ENCODE results near the gene AXIN1. TPM values are rescaled to one million over a fixed set of nuclear protein-coding genes. Genes with fewer than 3 reads are reported as not detected.
"Not testable (repeated sequence)": the region's sequence is repeated elsewhere in the genome, so short reads cannot be mapped to it uniquely, and the experiment has no call there.

Gene AXIN1
- total RNA-seq, 2 experiments from 2014 or later: 25.5 to 30.6 TPM

DNA sequence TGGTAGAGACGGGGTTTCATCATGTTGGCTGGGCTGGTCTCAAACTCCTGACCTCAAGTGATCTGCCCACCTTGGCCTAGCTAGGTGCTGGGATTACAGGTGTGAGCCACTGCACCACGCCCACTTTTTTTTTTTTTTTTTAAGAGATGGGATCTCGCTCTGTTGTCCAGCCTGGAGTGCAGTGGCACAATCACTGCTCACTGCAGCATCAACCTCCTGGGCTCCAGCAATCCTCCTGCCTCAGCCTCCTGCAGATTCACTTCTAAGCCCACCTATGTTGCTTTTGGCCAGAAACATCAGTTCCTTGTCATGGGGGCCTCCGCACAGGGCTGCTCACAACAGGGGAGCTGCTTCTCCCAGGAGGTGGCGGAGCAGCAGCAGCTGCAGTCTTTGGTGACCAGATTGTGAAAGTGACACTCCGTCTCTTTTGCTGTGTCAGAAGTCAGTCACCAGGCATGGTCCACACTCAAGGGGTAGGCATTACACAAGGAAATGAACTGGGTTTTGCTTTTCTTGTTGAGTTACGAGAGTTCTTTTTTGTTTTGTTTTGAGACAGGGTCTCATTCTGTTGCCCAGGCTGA is 40.0 kb upstream of the AXIN1 start:
- no peak overlapping the region for H3K4me3 Mint-ChIP-seq
- H3K36me3 Mint-ChIP-seq (ENCODE audit: low read depth): no peaks in the 10 kb centered on the region
- no peak overlapping the region for H3K27ac Mint-ChIP-seq
- POLR2A ChIA-PET: interaction anchor here (0.6 kb wide), 1 partner anchor 7 kb away, joined by 4 read pairs; no protein-coding TSS in a partner anchor
- peaks cover 24% of the 10 kb centered on the region for H3K4me1 Mint-ChIP-seq
- peaks cover 10% of the 10 kb centered on the region for H3K27me3 Mint-ChIP-seq
- H3K9me3 Mint-ChIP-seq: no peaks in the 10 kb centered on the region
- CTCF ChIA-PET: interaction anchor here (1.1 to 1.3 kb wide), 2 partner anchors 8 to 9 kb away, joined by 3 read pairs; partner anchors contain the start of gene DECR2
- DNase-seq: no peak

DNA sequence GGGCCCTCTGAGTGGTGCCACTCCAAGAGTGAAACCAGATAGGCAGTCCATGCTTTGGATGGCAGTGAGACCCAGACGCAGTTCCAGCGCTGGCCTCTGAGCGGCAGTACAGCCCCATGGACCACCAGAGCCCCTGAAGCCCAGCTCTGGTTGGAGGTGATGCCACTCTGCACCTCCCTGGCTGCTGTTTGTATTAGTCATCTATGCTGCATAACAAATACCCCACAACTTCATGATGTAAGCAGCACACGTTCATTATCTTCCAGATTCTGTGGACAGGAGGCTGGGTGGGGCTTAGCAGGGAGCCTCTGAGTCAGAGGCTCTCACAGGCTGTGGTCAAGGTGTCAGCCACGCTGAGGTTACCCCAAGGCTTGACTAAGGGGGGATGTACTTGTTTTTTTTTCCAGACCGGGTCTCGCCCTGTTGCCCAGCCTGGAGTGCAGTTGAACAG is 39.4 kb upstream of the AXIN1 start:
- ChIA-PET CTCF (interaction anchor here (1.1 to 1.3 kb wide), 2 partner anchors 9 to 10 kb away, joined by 3 read pairs; partner anchors contain the start of gene DECR2), POLR2A (interaction anchor here (0.6 kb wide), 1 partner anchor 8 kb away, joined by 4 read pairs; no protein-coding TSS in a partner anchor)
- peaks cover 24% of the 10 kb centered on the region for H3K4me1 Mint-ChIP-seq
- no peak overlapping the region for H3K4me3 Mint-ChIP-seq
- peak overlapping the region; percentile 44 for H3K27ac Mint-ChIP-seq
- peaks cover 10% of the 10 kb centered on the region for H3K27me3 Mint-ChIP-seq
- peak; percentile 74 for DNase-seq
- no peaks in the 10 kb centered on the region for H3K36me3 Mint-ChIP-seq (ENCODE audit: low read depth)
- H3K9me3 Mint-ChIP-seq: no peaks in the 10 kb centered on the region

DNA sequence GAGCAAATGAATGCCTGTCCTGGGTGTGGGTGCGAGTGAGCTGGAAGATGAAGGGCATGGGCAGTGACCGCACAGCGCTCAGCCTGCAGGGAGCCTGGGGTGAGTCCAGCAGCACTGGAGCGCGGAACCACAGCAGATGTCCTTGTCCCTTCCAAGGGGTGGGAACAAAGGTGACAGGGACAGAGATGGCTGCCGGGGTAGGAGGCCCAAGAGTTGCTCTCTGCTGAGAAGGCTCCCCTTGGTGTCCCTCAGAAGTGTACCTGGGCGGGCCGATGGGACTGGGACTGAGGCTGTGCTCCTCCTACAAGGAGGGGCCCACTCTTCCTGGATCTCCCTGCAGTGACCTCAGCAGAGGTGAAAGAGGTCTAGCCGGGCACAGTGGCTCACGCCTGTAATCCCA is 36.8 kb upstream of the AXIN1 start:
- ChIA-PET CTCF (interaction anchor here (1.0 kb wide), 1 partner anchor 227 kb away, joined by 3 read pairs; no protein-coding TSS in a partner anchor), POLR2A (no interaction called here)
- Mint-ChIP-seq H3K4me1 (peaks cover 17% of the 10 kb centered on the region), H3K4me3 (no peak overlapping the region), H3K27me3 (no peaks in the 10 kb centered on the region), H3K36me3 (ENCODE audit: low read depth) (no peaks in the 10 kb centered on the region), H3K9me3 (no peaks in the 10 kb centered on the region), H3K27ac (no peak overlapping the region)
- no peak for DNase-seq

DNA sequence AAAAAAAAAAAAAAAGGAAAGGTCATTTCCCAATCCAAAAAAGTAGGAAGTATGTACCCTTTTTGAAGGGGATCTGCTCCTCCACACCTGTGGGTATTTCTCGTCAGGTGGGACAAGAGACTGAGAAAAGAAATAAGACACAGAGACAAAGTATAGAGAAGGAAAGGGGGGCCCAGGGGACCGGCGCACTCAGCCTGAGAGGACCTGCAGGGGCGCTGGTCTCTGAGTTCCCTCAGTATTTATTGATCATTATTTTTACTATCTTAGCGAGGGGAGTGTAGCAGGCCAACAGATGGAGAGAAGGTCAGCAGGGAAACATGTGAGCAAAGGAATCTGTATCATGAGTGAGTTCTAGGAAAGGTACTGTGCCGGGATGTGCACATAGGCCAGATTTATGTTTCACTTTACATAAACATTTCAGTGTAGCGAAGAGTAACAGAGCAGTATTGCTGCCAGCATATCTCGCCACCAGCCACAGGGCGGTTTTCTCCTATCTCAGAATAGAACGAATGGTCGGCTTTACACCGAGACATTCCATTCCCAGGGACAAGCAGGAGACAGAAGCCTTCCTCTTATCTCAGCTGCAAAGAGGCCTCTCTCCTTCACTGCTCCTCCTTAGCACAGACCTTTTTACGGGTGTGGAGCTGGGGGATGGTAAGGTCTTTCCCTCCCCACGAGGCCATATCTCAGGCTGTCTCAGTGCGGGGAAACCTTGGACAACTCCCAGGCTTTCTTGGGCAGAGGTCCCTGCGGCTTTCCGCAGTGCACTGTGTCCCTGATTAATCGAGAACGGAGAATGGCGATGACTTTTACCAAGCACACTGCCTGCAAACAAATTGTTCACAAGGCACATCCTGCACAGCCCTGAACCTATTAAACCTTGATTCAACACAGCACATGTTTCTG is 35.5 kb upstream of the AXIN1 start:
- H3K4me1 Mint-ChIP-seq: peaks cover 23% of the 10 kb centered on the region
- DNase-seq; H3K4me3 Mint-ChIP-seq; H3K27me3 Mint-ChIP-seq; H3K9me3 Mint-ChIP-seq; H3K27ac Mint-ChIP-seq; CTCF ChIA-PET; H3K36me3 Mint-ChIP-seq (ENCODE audit: low read depth); POLR2A ChIA-PET: not testable (repeated sequence)

DNA sequence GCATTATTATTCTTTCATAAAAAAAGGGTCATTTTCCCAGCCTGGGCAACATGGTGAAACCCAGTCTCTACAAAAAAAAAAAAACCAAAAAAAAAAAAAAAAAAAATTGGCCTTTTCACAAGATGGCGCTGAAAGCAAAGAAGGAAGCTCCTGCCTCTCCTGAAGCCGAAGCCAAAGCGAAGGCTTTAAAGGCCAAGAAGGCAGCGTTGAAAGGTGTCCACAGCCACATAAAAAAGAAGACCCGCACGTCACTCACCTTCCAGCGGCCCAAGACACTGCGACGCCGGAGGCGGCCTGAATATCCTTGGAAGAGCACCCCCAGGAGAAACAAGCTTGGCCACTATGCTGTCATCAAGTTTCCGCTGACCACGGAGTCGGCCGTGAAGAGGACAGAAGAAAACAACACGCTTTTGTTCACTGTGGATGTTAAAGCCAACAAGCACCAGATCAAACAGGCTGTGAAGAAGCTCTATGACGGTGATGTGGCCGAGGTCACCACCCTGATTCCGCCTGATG is 34.2 kb upstream of the AXIN1 start:
- H3K27me3 Mint-ChIP-seq: peaks cover 4% of the 10 kb centered on the region
- no peak overlapping the region for H3K4me3 Mint-ChIP-seq
- POLR2A ChIA-PET: interaction anchor here (0.7 to 0.8 kb wide), 2 partner anchors 201 to 247 kb away, joined by 7 to 10 read pairs; no protein-coding TSS in a partner anchor
- H3K9me3 Mint-ChIP-seq: no peaks in the 10 kb centered on the region
- CTCF ChIA-PET: interaction anchor here (1.4 kb wide), 1 partner anchor 42 kb away, joined by 4 read pairs; no protein-coding TSS in a partner anchor
- DNase-seq: no peak
- peaks cover 17% of the 10 kb centered on the region for H3K4me1 Mint-ChIP-seq
- H3K36me3 Mint-ChIP-seq (ENCODE audit: low read depth): peaks cover 2% of the 10 kb centered on the region
- H3K27ac Mint-ChIP-seq: no peak overlapping the region

GRCh38 chr16:383326-384051 is 31.0 kb upstream of the AXIN1 start:
- POLR2A ChIA-PET: no interaction called here
- peak; percentile 36 for DNase-seq
- peaks cover 4% of the 10 kb centered on the region for H3K36me3 Mint-ChIP-seq (ENCODE audit: low read depth)
- no peaks in the 10 kb centered on the region for H3K9me3 Mint-ChIP-seq
- CTCF ChIA-PET: no interaction called here
- H3K4me1 Mint-ChIP-seq: peaks cover 25% of the 10 kb centered on the region
- H3K4me3 Mint-ChIP-seq: peak overlapping the region; percentile 85
- peak overlapping the region; percentile 51 for H3K27ac Mint-ChIP-seq
- H3K27me3 Mint-ChIP-seq: peaks cover 4% of the 10 kb centered on the region

GRCh38 chr16:381789-382717 is 29.5 kb upstream of the AXIN1 start, which contains the start of gene PGAP6:
Gene PGAP6 (minus strand): TSS chr16:381978. CDS start chr16:381821, 157 bp downstream.
- Mint-ChIP-seq H3K27me3 (peaks cover 4% of the 10 kb centered on the region), H3K4me3 (peak within 1 kb of the TSS; percentile 85), H3K27ac (peak within 1 kb of the TSS; percentile 79), H3K36me3 (ENCODE audit: low read depth) (peaks cover 4% of the 10 kb centered on the region), H3K4me1 (peaks cover 25% of the 10 kb centered on the region), H3K9me3 (no peaks in the 10 kb centered on the region)
- POLR2A ChIA-PET: interaction anchor here (0.7 kb wide), 1 partner anchor 58 kb away, joined by 3 read pairs; no protein-coding TSS in a partner anchor
- DNase-seq: peak; percentile 65
- CTCF ChIA-PET: interaction anchor here (1.2 kb wide), 1 partner anchor 19 kb away, joined by 3 read pairs; no protein-coding TSS in a partner anchor

DNA sequence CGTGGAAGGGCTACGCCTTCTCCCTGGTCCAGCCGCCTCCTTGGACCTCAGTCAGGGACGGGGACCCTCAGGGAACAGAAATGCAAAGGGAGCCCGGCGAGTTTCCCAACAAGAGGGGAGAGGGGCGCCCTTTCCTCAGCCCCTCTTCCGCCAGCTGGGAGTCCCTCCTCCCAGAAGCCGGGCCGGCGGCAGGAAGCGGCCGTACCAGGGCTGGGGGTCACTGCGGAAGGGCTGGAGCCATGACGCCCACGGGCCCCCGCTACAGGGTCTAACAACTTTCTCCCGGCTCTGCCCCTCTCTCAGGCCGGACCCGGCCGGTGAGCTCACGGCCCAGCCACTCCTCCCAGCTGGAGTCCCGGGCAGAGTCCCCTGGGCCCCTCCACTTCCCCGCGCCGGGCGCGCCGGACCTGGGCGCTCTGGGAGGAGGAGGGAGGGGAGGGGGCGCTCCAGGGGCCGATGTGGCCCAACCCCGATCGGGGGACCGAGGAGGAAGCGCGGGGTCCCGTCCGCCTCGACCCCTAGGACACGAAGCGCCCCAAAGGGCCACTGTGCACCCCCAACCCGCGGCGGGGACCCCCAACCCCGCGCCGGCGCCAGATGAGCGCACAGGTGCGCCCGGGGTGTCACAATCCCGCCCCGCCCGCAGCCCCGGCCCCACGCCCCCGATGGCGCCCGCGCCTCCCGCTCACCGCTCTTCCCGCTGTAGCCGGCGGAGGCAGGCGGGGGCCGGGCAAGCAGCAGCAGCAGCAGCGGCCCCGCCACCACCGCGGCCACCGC is 28.7 kb upstream of the AXIN1 start:
- Mint-ChIP-seq H3K27me3 (peaks cover 4% of the 10 kb centered on the region), H3K4me1 (peaks cover 25% of the 10 kb centered on the region), H3K27ac (peak overlapping the region; percentile 66), H3K9me3 (no peaks in the 10 kb centered on the region), H3K4me3 (peak overlapping the region; percentile 84), H3K36me3 (ENCODE audit: low read depth) (peaks cover 4% of the 10 kb centered on the region)
- POLR2A ChIA-PET: interaction anchor here (1.2 kb wide), 1 partner anchor 10 kb away, joined by 3 read pairs; the partner anchor contains the start of gene MRPL28
- no peak for DNase-seq
- CTCF ChIA-PET: interaction anchor here (1.2 kb wide), 1 partner anchor 19 kb away, joined by 3 read pairs; no protein-coding TSS in a partner anchor

DNA sequence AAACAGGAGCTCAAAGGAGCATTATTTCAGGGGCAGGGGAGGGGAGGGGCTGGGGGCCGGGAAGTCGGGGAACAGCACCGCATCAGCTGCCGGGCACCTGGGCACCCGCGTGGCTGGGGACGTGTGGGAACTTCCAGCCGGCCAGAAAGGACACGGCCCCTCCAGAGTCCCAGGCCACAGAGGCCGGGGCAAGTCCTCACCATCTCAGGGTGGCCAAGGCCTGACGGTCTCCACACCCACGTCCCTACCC is 28.2 kb upstream of the AXIN1 start:
- ChIA-PET CTCF (interaction anchor here (1.2 kb wide), 1 partner anchor 18 kb away, joined by 3 read pairs; no protein-coding TSS in a partner anchor), POLR2A (interaction anchor here (1.2 kb wide), 1 partner anchor 10 kb away, joined by 3 read pairs; the partner anchor contains the start of gene MRPL28)
- Mint-ChIP-seq H3K4me1 (peaks cover 25% of the 10 kb centered on the region), H3K36me3 (ENCODE audit: low read depth) (peaks cover 4% of the 10 kb centered on the region), H3K9me3 (no peaks in the 10 kb centered on the region), H3K27me3 (peaks cover 4% of the 10 kb centered on the region), H3K4me3 (peak overlapping the region; percentile 84), H3K27ac (peak overlapping the region; percentile 93)
- DNase-seq: no peak

GRCh38 chr16:379961-380761 is 27.6 kb upstream of the AXIN1 start:
- CTCF ChIA-PET: interaction anchor here (1.2 kb wide), 1 partner anchor 18 kb away, joined by 3 read pairs; no protein-coding TSS in a partner anchor
- DNase-seq: peak; percentile 44
- peaks cover 4% of the 10 kb centered on the region for H3K27me3 Mint-ChIP-seq
- peaks cover 4% of the 10 kb centered on the region for H3K36me3 Mint-ChIP-seq (ENCODE audit: low read depth)
- peak overlapping the region; percentile 93 for H3K27ac Mint-ChIP-seq
- peaks cover 25% of the 10 kb centered on the region for H3K4me1 Mint-ChIP-seq
- H3K4me3 Mint-ChIP-seq: peak overlapping the region; percentile 84
- no peaks in the 10 kb centered on the region for H3K9me3 Mint-ChIP-seq
- POLR2A ChIA-PET: interaction anchor here (1.2 kb wide), 1 partner anchor 9 kb away, joined by 3 read pairs; the partner anchor contains the start of gene MRPL28

Data from activated CD4-positive, alpha-beta T cell treated with anti-CD3 and anti-CD28 coated beads, Interleukin-2, amount 10 ng/mL, durations not matched to agents 7 days and 5 days (primary cell).